ENCODE data around the gene SIGLEC8.
"Not testable (repeated sequence)": the region's sequence is repeated elsewhere in the genome, so short reads cannot be mapped to it uniquely, and the experiment has no call there.

Gene SIGLEC8

DNA sequence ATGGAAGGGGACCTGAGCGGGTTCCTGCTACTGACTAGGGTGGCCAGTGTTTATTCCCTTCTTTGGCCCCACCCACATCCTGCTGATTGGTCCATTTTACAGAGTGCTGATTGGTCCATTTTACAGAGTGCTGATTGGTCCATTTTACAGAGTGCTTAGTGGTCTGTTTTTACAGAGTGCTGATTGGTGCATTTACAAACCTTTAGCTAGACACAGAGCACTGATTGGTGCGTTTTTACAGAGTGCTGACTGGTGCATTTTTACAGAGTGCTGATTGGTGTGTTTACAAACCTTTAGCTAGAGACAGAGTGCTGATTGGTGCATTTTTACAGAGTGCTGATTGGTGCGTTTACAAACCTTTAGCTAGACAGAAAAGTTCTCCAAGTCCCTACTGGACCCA is 10.7 kb downstream of the SIGLEC8 start:
- not testable (repeated sequence) for DNase-seq (ENCODE audit: low read depth in 2 of 2)

DNA sequence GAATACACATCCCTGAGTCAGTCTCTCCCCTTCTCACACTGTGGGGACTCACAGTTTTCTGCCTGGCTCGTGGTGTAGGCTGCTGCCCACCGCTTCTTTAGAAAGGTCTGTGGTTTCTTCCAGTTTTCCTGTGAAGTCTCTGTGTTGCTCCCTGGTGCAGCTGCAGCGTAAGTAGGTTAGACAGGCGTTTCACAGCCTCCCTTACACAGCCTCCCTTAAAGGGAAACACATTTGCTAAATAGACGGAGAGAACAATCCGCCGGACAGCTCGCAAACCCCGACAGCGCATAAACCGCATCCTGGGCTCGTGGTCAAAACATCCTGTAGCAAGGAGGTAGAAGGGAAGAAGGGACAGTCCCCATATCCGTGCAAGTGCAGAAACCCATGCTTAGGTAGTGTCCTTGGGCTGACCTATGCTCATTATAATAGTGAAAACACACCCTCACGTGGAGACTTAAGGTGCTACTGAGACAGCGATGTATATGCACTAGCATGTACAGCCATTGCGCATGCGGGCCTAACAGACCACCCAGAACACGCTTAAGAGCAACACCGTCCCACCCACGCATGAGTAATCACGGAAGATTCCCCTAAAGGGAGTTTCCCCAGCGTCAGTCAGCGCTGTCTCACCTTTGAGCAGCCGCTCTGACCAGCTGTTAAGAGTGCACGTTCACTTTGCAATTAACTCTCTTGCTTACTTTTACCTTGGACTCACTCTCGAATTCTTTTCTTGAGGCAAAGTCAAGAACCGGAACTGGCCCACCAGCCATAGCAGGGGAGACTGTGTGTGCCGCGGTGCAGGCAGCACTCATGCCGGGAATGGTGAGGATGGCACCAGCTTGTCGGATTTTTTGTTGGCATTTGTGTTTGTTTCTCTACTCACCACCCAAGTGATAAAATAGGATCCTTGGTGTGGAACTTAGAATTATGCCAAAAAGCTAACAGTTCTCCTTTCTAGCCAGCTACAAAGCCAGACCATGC is 16.6 kb downstream of the SIGLEC8 start:
- DNase-seq (ENCODE audit: low read depth in 2 of 2), result peak; percentile 64 to 66

DNA sequence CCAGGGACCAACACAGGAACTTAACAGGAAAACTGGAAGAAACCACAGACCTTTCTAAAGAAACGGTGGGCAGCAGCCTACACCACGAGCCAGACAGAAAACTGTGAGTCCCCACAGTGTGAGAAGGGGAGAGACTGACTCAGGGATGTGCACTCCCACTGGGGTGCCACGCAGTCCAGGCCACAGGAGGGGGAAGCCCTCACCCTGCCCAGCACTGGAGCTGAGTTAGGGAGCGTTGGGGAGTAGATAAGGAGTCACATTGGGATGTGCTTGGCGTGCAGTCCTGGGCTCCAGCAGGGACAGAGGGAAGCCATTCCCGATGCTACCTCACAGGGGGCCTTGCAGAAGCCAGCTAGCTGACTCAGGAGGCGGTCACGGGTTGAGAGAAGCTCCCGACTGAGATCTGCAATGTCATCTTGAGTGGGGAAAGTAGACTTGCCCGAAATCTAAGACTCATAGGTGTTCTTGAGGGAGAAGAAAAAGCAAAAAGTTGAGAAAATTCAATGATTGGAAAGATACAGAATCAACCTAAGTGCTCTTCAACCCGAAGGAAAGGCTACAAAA is 17.3 kb downstream of the SIGLEC8 start:
- peak in 1 of 2 donors; percentile 16 for DNase-seq (ENCODE audit: low read depth in 2 of 2)

DNA sequence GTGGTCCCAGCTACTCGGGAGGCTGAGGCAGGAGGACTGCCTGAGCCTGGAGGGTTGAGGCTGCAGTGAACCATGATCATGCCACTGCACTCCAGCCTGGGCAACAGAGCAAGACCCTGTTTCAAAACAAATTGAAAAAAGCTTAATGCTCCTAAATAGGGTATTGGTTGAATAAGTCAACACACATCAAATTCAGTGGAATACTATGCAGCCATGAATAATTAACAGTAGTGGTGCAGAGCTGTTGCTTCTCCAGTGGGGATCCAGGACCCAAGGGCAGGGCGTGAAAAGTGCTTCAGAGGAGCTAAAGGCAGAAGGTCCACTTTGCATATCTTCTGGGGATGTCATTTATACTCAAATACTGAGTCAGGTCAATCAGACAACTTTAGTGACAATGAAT is 18.2 kb downstream of the SIGLEC8 start:
- DNase-seq (ENCODE audit: low read depth in 2 of 2), result no peak

DNA sequence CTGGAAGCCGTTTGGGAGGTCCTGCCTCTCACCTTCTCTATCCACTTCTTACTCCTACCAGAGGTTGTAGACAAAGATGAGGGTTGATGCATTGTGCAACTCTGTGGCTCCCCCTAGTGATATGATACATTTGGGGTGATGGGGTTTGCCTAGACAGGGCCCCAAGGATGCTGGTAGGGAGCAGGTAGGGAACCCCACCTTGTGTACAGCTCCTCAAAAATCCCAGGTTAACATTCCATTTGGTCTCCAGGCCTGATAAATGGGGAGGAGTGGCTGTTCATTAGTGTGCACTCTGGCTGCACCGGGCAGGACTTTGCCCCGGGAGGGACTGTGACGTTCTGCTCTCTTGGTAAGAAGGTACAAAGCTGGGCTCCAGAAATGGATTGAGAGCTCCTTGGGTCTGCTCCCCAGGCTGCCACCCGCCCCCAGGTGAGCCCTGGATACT is 19.2 kb downstream of the SIGLEC8 start:
- no peak for DNase-seq (ENCODE audit: low read depth in 2 of 2)

DNA sequence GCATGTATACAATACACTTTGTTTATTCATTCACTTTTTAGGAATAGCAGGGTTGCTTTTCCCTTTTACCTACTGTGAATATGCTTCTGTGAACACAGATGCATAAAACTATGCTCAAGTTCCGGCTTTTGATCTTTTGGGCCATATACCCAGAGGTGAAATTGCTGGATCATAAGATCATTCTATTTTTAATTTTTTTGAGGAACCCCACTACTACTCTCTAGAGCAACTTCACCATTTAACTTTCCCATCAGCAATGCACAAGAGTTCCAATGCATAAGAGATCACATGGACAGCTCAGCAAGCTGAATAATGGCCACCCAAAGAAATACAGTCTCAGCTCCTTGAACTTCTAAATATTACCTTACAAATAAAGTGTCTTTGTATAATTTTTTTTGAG is 23.8 kb downstream of the SIGLEC8 start:
- DNase-seq (ENCODE audit: low read depth in 2 of 2), result no peak

DNA sequence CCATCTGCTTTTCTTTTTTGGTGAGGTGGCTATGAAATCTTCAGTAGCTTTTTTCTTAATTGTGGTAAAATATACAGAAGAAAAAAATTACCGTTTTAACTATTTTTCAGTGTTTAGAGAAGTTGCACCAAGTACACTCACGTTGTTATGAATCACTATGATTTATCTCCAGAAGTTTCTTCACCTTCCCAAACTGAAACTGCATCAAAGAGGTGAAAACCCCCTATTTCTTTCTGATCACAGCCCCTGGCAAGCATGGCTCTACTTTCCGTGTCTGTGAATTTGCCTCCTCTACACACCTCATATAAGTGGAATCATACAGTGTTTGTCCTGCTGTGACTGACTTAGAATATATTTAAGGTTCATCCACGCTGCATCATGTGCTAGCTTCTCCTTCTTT is 25.2 kb downstream of the SIGLEC8 start:
- no peak for DNase-seq (ENCODE audit: low read depth in 2 of 2)

DNA sequence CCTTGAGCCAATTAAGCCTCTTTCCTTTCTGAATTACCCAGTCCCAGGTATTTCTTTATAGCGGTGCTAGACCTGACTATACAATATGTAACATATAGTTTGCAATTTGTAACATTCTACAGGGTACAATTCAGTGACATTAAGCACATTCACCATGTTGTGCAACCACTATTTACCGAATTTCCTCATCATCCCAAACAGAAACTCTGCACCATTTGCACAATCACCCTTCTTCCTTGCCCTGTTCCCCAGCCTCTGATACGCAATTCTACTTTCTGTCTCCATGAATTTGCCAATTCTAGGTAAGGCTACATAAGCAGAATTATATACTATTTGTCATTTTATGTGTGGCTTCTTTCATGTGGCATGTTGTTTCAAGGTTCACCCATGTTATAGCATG is 27.1 kb downstream of the SIGLEC8 start:
- no peak for DNase-seq (ENCODE audit: low read depth in 2 of 2)

DNA sequence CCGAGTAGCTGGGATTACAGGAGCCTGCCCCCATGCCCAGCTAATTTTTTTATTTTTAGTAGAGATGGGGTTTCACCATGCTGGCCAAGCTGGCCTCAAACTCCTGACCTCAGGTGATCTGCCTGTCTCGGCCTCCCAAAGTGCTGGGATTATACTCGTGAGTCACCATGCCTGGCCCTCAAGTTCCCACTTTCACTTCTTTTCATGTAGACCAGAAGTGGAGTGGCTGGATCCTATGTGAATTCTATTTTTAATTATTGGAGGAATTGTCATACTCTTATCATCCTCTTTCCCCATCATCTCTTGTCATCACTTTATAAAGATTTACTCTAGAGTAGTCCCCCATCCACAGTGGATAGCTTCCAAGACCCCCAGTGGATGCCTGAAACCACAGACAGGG is 28.0 kb downstream of the SIGLEC8 start:
- no peak for DNase-seq (ENCODE audit: low read depth in 2 of 2)

DNA sequence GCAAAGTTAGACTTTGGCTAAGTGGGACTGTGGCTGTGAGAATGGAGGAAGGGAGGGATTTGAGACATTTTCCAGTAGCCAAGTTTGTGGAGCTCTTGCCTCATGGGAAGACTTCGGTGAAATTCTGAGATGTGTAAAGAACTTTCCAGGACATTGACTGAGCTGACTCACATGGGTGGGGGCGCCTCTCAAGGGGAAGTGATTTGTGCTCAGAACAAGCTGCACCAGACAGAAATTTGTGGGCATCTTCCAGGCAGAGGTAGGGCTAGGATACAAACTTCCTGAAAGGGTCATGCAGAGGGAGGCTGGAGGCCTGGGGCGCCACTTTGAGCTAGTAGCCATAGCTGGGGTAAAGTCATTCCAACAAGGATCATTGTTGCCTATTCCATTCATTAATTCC is 31.1 kb downstream of the SIGLEC8 start:
- DNase-seq (ENCODE audit: low read depth in 2 of 2), result no peak

DNA sequence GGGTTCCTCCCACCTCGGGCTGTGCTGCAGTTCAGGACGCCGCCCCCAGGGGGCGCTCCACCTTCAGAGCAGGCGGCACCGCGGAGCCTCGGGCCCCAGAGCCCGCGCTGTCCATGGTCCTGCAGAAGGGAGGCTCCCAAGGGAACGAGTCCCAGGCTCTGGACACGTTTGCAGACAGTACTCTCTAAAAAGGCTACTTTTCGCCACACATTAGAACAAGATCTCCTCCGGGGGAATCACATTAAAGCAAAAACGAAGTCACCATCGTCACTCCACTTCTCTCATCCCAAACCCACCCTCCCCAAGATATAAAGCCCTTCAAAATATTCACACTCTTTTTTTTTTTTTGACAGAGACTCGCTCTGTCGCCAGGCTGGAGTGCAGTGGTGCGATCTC is 36.2 kb downstream of the SIGLEC8 start:
- DNase-seq (ENCODE audit: low read depth in 2 of 2), result peak; percentile 70 to 80

DNA sequence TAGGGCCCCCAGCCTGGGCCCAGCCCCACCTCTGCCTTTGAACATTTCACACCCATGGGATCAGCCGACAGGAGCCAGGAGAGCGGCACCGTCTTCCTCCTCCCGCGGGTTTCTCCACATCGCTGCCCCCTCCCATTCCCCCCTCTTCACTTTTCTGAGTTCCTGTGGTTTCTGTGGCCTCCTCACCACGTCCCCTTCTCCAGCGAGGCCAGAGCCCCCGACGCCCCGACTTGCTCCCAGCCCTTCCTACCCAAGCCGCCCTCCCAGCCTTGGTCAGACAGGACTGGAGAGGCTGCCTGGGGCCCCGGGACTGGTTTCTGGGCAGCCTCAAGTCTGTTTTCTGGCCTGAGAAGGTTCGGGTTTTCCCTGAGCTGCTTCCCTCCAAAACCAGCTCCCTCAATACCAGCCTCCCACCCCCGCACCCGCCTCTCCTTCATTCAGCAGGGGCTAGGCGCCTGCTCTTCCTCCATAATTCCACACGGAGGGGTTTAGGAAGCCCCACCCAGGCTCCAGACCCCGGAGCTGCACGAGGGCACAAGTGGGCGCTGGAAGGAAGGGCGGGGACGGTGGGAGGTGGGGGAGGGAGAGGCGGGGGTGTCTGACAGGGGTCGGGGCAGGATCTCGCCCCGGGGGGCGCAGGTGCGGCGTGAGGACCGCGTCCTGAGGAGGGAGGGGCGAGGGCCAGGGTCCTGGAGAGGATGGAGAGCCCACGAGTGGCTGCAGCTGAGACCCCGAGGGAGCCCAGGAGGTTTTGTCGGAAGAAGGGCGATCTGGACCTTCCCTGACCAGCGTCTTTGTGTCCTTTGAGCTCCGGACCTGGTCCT is 36.8 kb downstream of the SIGLEC8 start:
- DNase-seq (ENCODE audit: low read depth in 2 of 2), result no peak

DNA sequence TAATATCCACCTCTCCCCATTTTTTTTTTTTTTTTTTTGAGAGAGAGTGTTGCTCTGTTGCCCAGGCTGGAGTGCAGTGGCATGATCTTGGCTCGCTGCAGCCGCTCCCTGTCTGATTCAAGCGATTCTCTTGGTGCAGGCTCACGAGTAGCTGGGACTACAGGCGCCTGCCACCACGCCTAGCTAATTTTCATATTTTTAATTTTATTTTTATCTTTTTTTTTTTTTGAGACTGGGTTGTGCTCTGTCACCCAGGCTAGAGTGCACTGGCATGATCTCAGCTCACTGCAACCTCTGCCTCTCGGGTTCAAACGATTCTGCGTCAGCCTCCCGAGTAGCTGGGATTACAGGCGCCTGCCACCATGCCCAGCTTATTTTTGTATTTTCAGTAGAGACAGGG is 37.7 kb downstream of the SIGLEC8 start:
- not testable (repeated sequence) for DNase-seq (ENCODE audit: low read depth in 2 of 2)

DNA sequence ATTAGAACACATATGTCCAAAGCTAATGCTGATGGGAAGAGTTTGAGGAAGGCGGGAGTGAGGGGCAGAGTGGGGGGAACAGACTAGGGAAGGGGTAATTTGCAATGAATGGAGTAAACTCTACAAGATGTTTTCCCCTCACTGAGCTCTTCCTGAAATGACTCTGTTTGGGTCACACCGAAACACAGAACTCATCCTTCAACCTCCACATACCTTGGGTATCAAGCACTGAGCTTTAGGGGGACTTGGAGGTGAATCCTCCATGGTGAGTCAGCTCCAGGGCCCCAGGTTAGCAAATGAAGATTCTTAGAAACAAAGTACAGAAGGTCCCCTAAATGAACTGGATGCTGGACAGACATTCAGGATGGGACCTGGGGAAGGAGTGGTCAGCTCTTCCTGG is 39.5 kb downstream of the SIGLEC8 start:
- no peak for DNase-seq (ENCODE audit: low read depth in 2 of 2)

DNA sequence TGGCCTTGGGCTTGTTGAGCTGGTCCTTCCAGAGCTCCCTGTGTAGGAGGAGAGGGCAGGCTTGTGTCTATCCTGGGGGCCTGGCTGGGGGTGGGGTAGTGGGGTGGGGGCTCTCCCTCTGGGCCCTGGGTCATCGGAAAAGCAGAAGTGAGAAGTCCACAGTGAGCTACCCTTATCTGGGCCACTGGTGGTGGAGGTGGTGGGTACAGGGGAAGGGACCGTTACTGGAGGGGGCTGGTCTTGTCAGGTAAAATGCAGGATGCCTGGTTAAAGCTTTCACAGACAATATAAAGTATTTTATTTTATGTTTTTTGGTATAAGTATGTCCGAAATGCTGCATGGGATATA is 40.5 kb downstream of the SIGLEC8 start:
- DNase-seq (ENCODE audit: low read depth in 2 of 2), result no peak

DNA sequence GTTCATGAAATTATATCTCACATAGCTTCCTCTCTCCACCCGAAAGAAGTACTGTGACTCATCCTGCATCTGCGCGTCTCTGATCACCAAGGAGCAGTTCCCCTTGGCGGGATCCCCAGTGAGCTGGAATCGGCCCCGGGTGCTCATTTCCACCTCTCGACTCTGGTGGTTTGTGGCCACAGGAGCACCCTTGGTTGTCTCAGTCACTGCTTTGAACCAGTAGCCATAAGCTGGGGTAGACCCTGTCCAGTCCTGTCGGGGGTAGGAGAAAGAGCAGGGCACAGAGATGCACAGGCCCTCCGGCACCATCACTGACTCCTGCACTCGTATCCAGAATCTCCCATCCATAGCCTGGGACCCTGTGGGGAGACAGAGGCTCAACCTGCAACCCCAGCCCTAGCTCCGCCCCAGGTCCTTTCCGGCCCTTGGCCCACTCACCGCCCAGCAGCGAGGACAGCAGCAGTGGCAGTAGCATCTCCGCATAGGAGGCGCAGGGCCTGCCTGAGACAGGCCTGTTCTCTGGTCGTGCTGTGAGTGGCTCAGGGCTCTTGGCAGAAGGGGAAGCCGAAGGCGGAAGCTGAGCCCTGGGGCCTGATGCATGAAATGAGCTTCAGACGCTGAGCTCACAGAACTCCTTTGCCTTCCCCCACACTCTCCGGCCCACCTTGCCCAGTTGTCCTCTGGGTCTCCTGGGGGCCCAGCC is 41.0 kb downstream of the SIGLEC8 start, which contains the start of gene SIGLEC10:
Gene SIGLEC10, minus strand, starts transcription at position 536 of the 703 bp plus-strand sequence. Its CDS starts 61 bp downstream, at position 475.
- no peak for DNase-seq (ENCODE audit: low read depth in 2 of 2)

DNA sequence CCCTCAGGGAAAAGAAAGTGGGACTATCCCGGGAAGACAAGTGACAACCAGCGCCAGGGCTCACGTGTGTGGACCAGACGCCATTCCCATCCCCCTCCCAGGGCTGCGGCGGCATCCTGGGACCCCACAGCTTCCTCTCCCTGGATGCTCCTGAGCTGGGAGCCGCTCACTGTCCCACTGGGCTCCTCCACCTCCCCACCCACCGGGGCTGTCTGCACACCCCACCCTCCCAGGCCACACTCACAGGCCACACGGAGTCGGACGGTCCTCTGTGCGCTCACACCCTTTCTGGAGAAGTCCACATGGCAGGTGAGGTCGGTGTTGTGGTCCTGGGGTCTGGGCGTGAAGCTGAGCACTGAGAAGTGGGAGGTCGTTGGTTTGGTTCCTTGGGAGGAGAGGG is 41.8 kb downstream of the SIGLEC8 start:
- not testable (repeated sequence) for DNase-seq (ENCODE audit: low read depth in 2 of 2)

DNA sequence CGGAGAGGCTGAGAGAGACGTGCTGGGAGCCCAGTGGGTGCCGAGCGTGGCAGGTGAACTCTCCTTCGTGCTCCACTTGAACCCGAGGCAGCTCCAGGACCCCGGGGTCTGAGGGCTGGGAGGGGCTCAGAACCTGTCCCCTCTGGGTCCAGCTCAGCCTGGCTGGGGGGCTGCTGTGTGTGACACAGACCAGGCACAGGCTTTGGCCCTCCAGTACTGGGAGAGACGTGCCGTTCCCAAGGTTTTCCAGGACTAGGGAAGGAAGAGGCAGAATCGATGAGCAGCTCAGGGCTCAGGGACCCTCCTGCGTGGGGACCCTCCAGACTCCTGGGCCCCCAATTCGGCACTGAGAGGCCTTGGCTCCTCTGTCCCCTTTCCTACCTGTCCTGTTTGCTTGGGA is 43.1 kb downstream of the SIGLEC8 start:
- DNase-seq (ENCODE audit: low read depth in 2 of 2), result no peak

DNA sequence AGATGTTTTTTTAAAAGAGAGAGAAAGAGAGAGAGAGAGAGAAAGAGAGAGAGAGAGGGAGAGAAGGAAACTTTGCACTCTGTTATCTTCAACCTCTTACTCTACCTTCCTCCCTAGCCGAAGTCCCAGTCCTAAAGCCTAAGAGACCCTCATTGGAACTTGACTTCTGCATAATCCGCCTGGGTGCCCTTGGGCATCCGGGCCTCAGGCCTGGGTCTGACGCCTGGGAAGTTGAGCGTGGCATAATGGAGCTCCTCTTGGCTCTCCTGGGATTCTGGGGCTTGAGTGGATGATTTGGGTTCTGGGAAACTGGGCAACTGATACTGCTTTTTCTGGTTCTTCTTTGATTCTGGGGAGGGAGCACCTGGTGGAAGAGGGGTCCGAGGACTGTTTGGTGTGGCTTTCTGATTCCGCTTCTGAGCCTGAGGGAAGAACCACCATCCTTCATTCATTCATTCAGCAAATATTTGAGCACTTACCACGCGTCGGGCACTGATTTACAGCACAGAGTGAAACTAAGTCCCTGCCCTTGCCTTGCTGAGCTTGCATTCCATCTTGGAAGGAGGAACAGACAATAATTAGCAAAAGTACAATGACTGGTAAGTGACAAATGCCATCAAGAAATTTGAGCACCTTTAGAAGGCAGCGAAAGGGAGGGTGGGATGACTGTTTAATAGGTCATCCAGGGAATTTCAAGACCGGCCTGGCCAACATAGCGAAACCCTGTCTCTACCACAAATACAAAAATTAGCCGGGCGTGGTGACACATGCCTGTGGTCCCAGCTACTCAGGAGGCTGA is 47.1 kb downstream of the SIGLEC8 start:
- DNase-seq (ENCODE audit: low read depth in 2 of 2), result no peak

DNA sequence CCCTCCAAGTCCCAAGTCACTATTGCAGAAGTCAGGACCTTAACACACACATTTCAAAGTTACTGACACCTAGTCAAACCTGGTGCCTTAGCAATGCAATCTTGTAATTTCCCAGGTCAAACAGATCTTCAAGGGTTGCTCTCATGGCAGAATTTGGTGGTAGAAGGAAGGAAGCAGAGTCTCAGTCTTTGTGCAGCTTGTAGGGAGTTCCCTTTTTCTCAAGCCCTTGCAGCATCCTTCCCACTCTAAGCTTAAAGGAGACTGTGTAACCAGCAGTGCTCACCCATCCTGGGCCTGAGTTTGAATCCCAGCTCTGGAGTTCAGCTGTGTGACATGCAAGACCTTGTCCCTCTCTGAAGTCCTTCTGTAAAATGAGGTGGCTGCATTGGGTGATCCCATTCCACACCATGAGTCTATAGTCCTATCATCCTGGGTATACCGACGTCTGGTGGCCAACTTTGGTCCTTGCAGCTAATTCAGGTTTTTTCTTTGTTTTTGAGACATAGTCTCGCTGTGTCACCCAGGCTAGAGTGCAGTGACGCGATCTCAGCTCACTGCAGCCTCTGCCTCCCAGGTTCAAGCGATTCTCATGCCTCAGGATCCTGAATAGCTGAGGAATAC is 50.6 kb downstream of the SIGLEC8 start:
- no peak for DNase-seq (ENCODE audit: low read depth in 2 of 2)
